ENCODE measurements around the gene SOX4.
A peak's percentile ranks its signal among the peaks of the same experiment; 100 is the strongest.
"Not testable (repeated sequence)": the region's sequence is repeated elsewhere in the genome, so short reads cannot be mapped to it uniquely, and the experiment has no call there.

Gene SOX4

GRCh38 chr6:21593412-21593926 lies at the start of gene SOX4:
Gene SOX4 (plus strand): TSS chr6:21593751. CDS start chr6:21594535, 784 bp downstream.
- DNase-seq: peak; percentile 90

GRCh38 chr6:21552286-21552685 lies 41.3 kb upstream of the SOX4 start:
- DNase-seq: not testable (repeated sequence)

- no peak for DNase-seq
These were observed 39.3 kb upstream of the SOX4 start for GRCh38 chr6:21554286-21554685.

GRCh38 chr6:21555197-21555596 lies 38.4 kb upstream of the SOX4 start:
- DNase-seq: no peak

GRCh38 chr6:21556511-21556910 lies 37.0 kb upstream of the SOX4 start:
- no peak for DNase-seq

GRCh38 chr6:21556968-21557721 lies 36.4 kb upstream of the SOX4 start:
- DNase-seq: no peak

GRCh38 chr6:21559238-21559637 lies 34.3 kb upstream of the SOX4 start:
- no peak for DNase-seq

GRCh38 chr6:21560249-21560648 lies 33.3 kb upstream of the SOX4 start:
- DNase-seq: no peak

GRCh38 chr6:21565431-21565830 lies 28.1 kb upstream of the SOX4 start:
- DNase-seq: no peak

GRCh38 chr6:21578523-21578922 lies 15.0 kb upstream of the SOX4 start:
- DNase-seq: no peak

GRCh38 chr6:21582651-21583050 lies 10.9 kb upstream of the SOX4 start:
- DNase-seq: no peak

- no peak for DNase-seq
These were observed 7.3 kb upstream of the SOX4 start for GRCh38 chr6:21586300-21586699.

GRCh38 chr6:21586740-21587178 lies 6.8 kb upstream of the SOX4 start:
- no peak for DNase-seq

GRCh38 chr6:21587179-21587960 lies 6.2 kb upstream of the SOX4 start:
- no peak for DNase-seq

- no peak for DNase-seq
These were observed 5.5 kb upstream of the SOX4 start for GRCh38 chr6:21587961-21588480.

- no peak for DNase-seq
These were observed 4.8 kb upstream of the SOX4 start for GRCh38 chr6:21588481-21589351.

- peak; percentile 68 for DNase-seq
These were observed 3.9 kb upstream of the SOX4 start for GRCh38 chr6:21589352-21590345.

- DNase-seq: no peak
These were observed 3.2 kb upstream of the SOX4 start for GRCh38 chr6:21590346-21590745.

- no peak for DNase-seq
These were observed 2.1 kb upstream of the SOX4 start for GRCh38 chr6:21591446-21591845.

GRCh38 chr6:21592953-21593352 lies 598 bp upstream of the SOX4 start:
- DNase-seq: no peak

GRCh38 chr6:21593927-21594415 lies 420 bp downstream of the SOX4 start:
- no peak for DNase-seq

Measured in NCI-H1417 treated with DMSO at 0.1 percent for 48 hours (cell line).